Pulmonary artery endothelial cell (primary cell): Measurements from ENCODE around the gene KLRD1. TPM values are rescaled to one million over a fixed set of nuclear protein-coding genes. Genes with fewer than 3 reads are reported as not detected.
"Not testable (repeated sequence)": the region's sequence is repeated elsewhere in the genome, so short reads cannot be mapped to it uniquely, and the experiment has no call there.

Experiments
- DNase-seq: peaks from one replicate; pipeline ENCODE4 v3.0.0-alpha.2; 2011; ENCODE audit warnings: low read depth, low spot score
- total RNA-seq: library from RNA; depleted of rRNA; stranded (reverse); fragments of >200 nt; gene quantifications from 2 replicates; pipeline ENCODE4 v1.2.3, GENCODE V29; 2014

The KLRD1 gene
- total RNA-seq, 1 donor from 2014 or later: 0.20 TPM

DNA sequence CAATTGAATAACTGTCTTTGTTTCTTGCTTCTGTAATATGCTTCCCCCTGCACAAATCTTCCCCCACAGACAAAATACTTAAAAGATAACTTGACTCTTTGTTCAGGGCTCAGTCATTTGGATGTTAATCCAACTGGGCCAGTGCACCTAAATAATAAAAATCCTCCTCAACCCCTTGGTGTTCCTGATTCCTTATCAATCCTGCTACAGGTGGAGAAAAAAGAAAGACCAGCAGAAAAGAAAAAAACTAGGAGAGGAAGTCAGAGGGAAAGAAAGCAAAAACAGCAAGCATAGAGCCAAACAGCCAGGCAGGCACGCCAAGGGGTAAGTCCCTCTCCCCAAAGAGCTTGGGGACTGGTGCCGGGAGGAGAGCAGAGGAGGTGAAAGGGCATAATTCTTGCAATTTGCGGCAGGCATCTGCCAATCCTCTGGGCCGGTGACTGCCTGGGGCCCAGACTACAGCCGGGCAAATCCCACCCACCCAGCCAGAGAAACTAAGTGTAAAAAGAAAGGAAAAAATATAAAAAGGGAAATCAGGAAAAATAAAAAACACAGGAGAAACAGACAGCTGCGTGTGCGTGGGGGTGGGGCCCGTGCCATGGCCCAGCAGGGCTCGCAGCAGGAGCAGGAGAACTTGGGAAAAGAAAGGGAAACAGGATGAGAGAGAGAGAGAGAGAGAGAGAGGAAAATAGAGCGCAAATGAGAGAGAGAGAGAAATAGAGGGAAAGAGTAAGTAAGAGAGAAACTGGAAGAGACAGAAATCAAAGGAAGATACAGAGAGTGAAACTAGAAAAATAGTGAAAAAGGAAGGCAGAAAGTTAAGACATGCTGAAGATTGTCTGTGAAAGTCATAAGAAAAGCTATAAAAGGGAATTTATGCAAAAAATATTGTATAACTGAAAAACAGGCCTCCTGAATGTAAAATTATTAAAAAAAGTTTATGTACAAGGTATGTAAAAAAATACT is 60.8 kb downstream of the KLRD1 start:
- no peak for DNase-seq

DNA sequence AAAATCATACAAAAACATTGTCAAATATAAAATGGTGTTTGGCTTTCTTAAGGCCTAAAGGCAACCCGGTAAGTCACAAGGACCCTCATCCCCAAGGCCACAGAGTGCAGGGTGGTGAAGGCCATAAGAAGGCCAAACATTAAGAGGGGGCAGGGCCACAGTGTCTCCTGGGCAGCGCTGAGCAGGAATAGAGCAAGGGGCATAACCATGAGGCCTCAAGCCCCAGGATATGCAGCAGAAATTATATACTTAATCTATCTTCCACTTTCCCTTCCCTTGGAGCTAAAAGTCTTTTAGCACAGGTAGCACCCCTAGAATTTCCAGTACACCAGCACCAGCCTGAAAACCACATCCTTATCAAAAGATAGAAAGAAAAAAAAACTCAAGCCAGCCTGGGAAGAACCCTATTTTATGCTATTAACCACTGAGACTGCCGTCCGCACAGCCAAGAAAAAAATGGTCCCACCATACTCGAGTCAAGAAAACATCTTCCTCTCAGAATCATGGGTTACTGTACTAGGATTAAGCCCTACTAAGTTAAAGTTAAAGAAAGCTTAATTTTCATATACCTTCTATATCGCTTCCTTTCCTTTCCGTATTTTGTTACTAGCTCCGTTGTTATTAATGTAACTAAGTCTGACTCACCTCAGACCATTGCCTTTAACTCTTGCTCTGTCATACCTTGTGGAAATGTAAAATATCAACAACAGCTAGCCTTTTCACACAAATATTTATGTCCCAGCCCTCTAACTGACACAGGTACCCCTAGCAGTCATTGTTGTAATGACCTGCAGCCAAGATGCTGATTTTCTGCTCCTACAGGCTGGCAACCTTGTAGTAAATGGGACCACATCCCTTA is 62.1 kb downstream of the KLRD1 start:
- no peak for DNase-seq

DNA sequence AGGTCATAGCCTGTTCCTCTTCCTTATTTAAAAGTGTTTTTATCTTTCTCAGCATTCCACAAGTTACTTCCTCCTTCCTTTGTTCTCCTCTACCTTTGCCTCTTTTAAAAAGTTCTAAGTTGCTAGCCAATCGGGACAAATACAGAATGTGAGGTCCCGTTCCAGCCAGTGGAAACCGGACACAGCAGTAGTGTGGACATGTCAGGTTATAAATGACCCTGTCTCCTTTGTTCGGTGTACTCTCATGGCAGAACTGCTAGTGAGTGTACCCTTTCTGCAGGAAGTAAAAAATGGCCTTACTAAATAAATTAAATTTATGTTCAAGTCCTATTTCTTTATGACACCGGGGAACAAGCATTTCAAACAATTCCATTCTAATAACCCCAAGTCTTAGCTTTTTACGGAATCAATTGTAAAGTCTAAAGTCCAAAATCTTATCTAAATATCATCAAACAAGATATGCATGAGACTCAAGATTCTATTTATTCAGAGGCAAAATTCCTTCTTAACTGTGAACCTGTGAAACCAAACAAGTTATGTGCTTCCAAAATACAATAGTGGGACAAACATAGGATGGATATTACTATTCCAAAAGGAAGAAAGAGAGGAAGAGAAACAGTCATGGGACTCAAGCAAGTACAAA is 64.3 kb downstream of the KLRD1 start:
- DNase-seq: not testable (repeated sequence)

DNA sequence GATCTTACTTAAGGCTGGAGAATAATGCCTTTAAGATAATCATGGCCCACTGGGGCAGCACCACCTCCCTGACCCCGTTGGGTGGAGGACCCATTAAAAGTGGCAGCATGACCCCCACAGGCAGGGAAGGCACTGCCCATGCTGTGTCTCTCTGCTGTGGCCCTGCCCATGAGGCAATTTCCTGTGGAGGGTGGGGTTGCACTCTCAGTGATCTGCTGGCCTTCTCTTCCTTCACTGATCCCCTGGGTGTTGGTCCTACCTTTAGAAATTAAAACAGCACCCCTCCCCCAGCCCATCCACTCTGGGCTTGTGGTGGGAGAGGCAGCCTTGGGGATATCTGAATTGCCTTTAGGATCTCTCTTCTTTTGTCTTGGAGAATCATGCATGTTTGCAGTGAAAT is 64.9 kb downstream of the KLRD1 start:
- DNase-seq: no peak

DNA sequence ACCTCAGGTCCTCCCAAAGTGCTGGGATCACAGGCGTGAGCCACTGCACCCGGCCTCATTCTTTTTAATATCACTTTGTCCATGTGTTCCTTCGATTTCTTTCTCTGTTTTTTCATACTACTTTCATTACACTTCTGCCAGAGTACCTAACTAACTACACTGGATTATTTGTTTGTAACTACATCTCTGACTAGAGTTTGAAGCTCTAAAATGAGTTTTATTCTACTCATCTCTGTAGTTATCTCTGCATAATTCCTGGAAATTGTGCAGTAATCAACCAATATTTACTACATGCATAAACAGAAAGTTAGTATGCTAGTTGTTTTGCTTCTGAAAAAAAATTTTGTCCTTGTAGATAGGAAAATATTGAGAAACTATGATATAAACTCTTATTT is 67.0 kb downstream of the KLRD1 start:
- no peak for DNase-seq

DNA sequence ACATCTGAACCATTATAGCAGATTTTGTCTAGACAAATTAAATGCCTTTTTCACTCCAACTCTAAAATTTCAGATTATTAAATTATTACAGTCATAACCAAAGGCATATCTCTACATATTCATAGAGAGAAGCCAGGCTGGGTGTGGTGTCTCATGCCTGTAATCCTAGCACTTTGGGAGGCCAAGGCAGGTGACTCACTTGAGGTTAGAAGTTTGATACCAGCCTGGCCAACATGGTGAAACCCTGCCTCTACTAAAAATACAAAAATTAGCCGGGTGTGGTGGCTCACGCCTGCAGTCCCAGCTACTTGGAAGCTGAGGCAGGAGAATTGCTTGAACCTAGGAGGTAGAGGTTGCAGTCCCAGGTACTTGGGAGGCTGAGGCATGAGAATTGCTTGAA is 71.1 kb downstream of the KLRD1 start:
- not testable (repeated sequence) for DNase-seq

Other genes starting within 250 kb of the KLRD1 start
- gene CLEC1A, start 208.9 kb upstream of the KLRD1 start, total RNA-seq: 3.6 and 16.0 TPM in 2 replicates
- 0.07 TPM in 2 replicates for gene CLEC7A, start 177.7 kb upstream of the KLRD1 start, total RNA-seq
- not detected in 2 replicates for gene OLR1, start 135.7 kb upstream of the KLRD1 start, total RNA-seq
- not detected in 2 replicates for gene TMEM52B, start 128.8 kb upstream of the KLRD1 start, total RNA-seq
- gene GABARAPL1, start 95.0 kb upstream of the KLRD1 start, total RNA-seq: 48.4 and 73.1 TPM in 2 replicates
- gene KLRK1, start 82.2 kb downstream of the KLRD1 start, total RNA-seq: not detected in 2 replicates
- gene KLRC4, start 101.9 kb downstream of the KLRD1 start, total RNA-seq: not detected in 2 replicates
- gene KLRC3, start 112.7 kb downstream of the KLRD1 start, total RNA-seq: not detected in 2 replicates
- not detected in 2 replicates for gene KLRC2, start 128.1 kb downstream of the KLRD1 start, total RNA-seq
- not detected in 2 replicates for gene KLRC1, start 145.5 kb downstream of the KLRD1 start, total RNA-seq
- gene EIF2S3B, start 198.0 kb downstream of the KLRD1 start, total RNA-seq: 1.4 and 2.6 TPM in 2 replicates